Neural progenitor cell (in vitro differentiated cells): ENCODE results near the gene MTG2. TPM values are rescaled to one million over a fixed set of nuclear protein-coding genes. Genes with fewer than 3 reads are reported as not detected.

Experiments used
- DNase-seq: peaks from one replicate; pipeline ENCODE4 v3.0.0-alpha.2; 2016; ENCODE audit warnings: low spot score
- H2AFZ ChIP-seq: fragments of 200-600 bp; sonication (generic); replicated peaks from 2 replicates; pipeline ENCODE4 v1.6.1; 2016; ENCODE audit warnings: antibody characterized with exemption
- H3F3A ChIP-seq: fragments of 200-600 bp; sonication (generic); 2 replicates; pipeline ENCODE4 v1.6.1; 2016; ENCODE audit warnings: antibody characterized with exemption, low read depth
- H3K27ac ChIP-seq: fragments of 200-600 bp; sonication (generic); 2 replicates; pipeline ENCODE4 v1.5.1; 2016; ENCODE audit warnings: mild to moderate bottlenecking
- H3K27me3 ChIP-seq: fragments of 200-600 bp; sonication (generic); 2 replicates; pipeline ENCODE4 v1.6.1; 2016; ENCODE audit warnings: mild to moderate bottlenecking, moderate library complexity
- H3K36me3 ChIP-seq: fragments of 200-600 bp; sonication (generic); 2 replicates; pipeline ENCODE4 v1.5.1; 2016
- H3K4me1 ChIP-seq: fragments of 200-600 bp; sonication (generic); 2 replicates; pipeline ENCODE4 v1.6.1; 2016; ENCODE audit warnings: mixed run types
- H3K4me2 ChIP-seq: fragments of 200-600 bp; sonication (generic); 2 replicates; pipeline ENCODE4 v1.6.1; 2016
- H3K4me3 ChIP-seq: fragments of 200-600 bp; sonication (generic); 2 replicates; pipeline ENCODE4 v1.5.1; 2016
- H3K79me2 ChIP-seq: fragments of 200-600 bp; sonication (generic); 2 replicates; pipeline ENCODE4 v1.6.1; 2016; ENCODE audit warnings: low read depth
- H3K9ac ChIP-seq: fragments of 200-600 bp; sonication (generic); 2 replicates; pipeline ENCODE4 v1.6.1; 2016
- H3K9me3 ChIP-seq: fragments of 200-600 bp; sonication (generic); 2 replicates; pipeline ENCODE4 v1.5.1; 2016; ENCODE audit warnings: low read depth
- H4K20me1 ChIP-seq: fragments of 200-600 bp; sonication (generic); 2 replicates; pipeline ENCODE4 v1.6.1; 2016; ENCODE audit warnings: low read depth
- H3K27ac Mint-ChIP-seq: 3 replicates; pipeline ENCODE4 v1.8.0; 2021; ENCODE audit warnings: mixed read lengths
- H3K27me3 Mint-ChIP-seq: 2 replicates; pipeline ENCODE4 v1.8.0; 2022; ENCODE audit warnings: low read depth, mild to moderate bottlenecking, inconsistent platforms, moderate library complexity, mixed read lengths; ENCODE audit not compliant: insufficient read depth
- H3K36me3 Mint-ChIP-seq: 3 replicates; pipeline ENCODE4 v1.8.0; 2021; ENCODE audit warnings: mixed read lengths
- H3K4me1 Mint-ChIP-seq: 3 replicates; pipeline ENCODE4 v1.8.0; 2021; ENCODE audit warnings: mixed read lengths
- H3K4me3 Mint-ChIP-seq: 3 replicates; pipeline ENCODE4 v1.8.0; 2021; ENCODE audit warnings: mild to moderate bottlenecking, moderate library complexity, mixed read lengths
- H3K9me3 Mint-ChIP-seq: 3 replicates; pipeline ENCODE4 v1.8.0; 2020; ENCODE audit warnings: mixed read lengths
- CTCF ChIP-seq: fragments of 200-600 bp; sonication (generic); IDR thresholded peaks from 2 replicates; pipeline ENCODE4 v1.5.1; 2017; ENCODE audit warnings: antibody characterized with exemption, mild to moderate bottlenecking
- EZH2 ChIP-seq: fragments of 200-600 bp; sonication (generic); IDR thresholded peaks from 2 replicates; pipeline ENCODE4 v1.6.1; 2017; ENCODE audit warnings: antibody characterized with exemption, mild to moderate bottlenecking, moderate library complexity
- EZH2phosphoT487 ChIP-seq: fragments of 200-600 bp; sonication (generic); IDR thresholded peaks from 2 replicates; pipeline ENCODE4 v1.6.1; 2017; ENCODE audit warnings: antibody characterized with exemption
- total RNA-seq: library from RNA; depleted of rRNA; stranded (reverse); fragments of >200 nt; gene quantifications from 2 replicates; pipeline ENCODE4 v1.2.3, GENCODE V29; 2015; ENCODE audit warnings: low replicate concordance

MTG2 gene
- total RNA-seq, 1 donor from 2014 or later, result 16.2 TPM

DNA sequence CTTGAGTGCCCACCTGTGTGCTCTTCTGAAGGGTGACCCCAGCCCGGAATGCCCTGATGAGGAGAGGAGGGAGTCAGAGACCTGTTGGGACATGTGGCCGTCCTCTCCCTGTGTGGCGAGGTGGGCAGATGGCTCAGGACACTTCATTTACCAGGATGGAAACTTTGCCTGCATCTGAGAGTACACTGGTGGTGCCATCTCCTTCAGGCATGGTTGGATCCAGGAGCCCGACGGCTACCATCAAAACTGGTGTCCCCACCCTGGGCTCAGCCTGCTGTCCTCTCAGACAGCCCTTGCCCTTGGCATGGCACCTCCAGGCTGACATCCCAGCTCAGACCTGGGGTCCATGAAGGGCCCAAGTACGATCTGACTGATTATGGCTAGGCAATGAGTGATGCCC lies 48.5 kb downstream of the MTG2 start:
- Histone ChIP-seq H3K4me3 (no peak overlapping the region), H3K4me1 (peaks cover 9% of the 10 kb centered on the region), H3K27me3 (peaks cover 2% of the 10 kb centered on the region), H3K27ac (no peak overlapping the region), H3K9me3 (no peaks in the 10 kb centered on the region), H3K4me2 (no peak overlapping the region), H3F3A (peaks cover 8% of the 10 kb centered on the region), H3K36me3 (no peaks in the 10 kb centered on the region), H3K9ac (no peak overlapping the region), H2AFZ (no peak overlapping the region), H3K79me2 (no peaks in the 10 kb centered on the region), H4K20me1 (no peaks in the 10 kb centered on the region)
- Mint-ChIP-seq H3K27ac (no peak overlapping the region), H3K4me3 (no peak overlapping the region), H3K4me1 (peaks cover 21% of the 10 kb centered on the region), H3K9me3 (no peaks in the 10 kb centered on the region), H3K27me3 (peaks cover 4% of the 10 kb centered on the region), H3K36me3 (no peaks in the 10 kb centered on the region)
- TF ChIP-seq EZH2, result no peak
- no peak for TF ChIP-seq EZH2phosphoT487
- no peak for TF ChIP-seq CTCF
- DNase-seq, result no peak

GRCh38 chr20:62232194-62232593 lies 49.4 kb downstream of the MTG2 start:
- H3K9me3 ChIP-seq, result no peaks in the 10 kb centered on the region
- H3K4me3 ChIP-seq, result no peak overlapping the region
- Mint-ChIP-seq H3K9me3 (no peaks in the 10 kb centered on the region), H3K36me3 (no peaks in the 10 kb centered on the region), H3K27ac (no peak overlapping the region), H3K27me3 (peaks cover 4% of the 10 kb centered on the region), H3K4me1 (peaks cover 28% of the 10 kb centered on the region), H3K4me3 (no peak overlapping the region)
- H3K4me2 ChIP-seq, result no peak overlapping the region
- DNase-seq, result no peak
- H2AFZ ChIP-seq, result no peak overlapping the region
- H3K9ac ChIP-seq, result no peak overlapping the region
- no peaks in the 10 kb centered on the region for H3K36me3 ChIP-seq
- no peak overlapping the region for H3K27ac ChIP-seq
- H3F3A ChIP-seq, result peaks cover 13% of the 10 kb centered on the region
- H3K79me2 ChIP-seq, result no peaks in the 10 kb centered on the region
- no peak for TF ChIP-seq EZH2phosphoT487
- TF ChIP-seq EZH2, result no peak
- no peak for TF ChIP-seq CTCF
- H3K27me3 ChIP-seq, result no peaks in the 10 kb centered on the region
- no peaks in the 10 kb centered on the region for H4K20me1 ChIP-seq
- peaks cover 16% of the 10 kb centered on the region for H3K4me1 ChIP-seq

GRCh38 chr20:62232770-62233645 lies 50.2 kb downstream of the MTG2 start:
- peak overlapping the region; percentile 72 for H3K27ac Mint-ChIP-seq
- H3K4me3 Mint-ChIP-seq, result no peak overlapping the region
- no peaks in the 10 kb centered on the region for H3K9me3 Mint-ChIP-seq
- TF ChIP-seq EZH2, result no peak
- no peak for TF ChIP-seq CTCF
- TF ChIP-seq EZH2phosphoT487, result no peak
- no peak overlapping the region for H3K4me3 ChIP-seq
- H3K27me3 ChIP-seq, result no peaks in the 10 kb centered on the region
- no peaks in the 10 kb centered on the region for H3K36me3 ChIP-seq
- H3K4me2 ChIP-seq, result no peak overlapping the region
- DNase-seq, result no peak
- H3K36me3 Mint-ChIP-seq, result no peaks in the 10 kb centered on the region
- no peaks in the 10 kb centered on the region for H3K79me2 ChIP-seq
- H3K4me1 Mint-ChIP-seq, result peaks cover 36% of the 10 kb centered on the region
- no peaks in the 10 kb centered on the region for H3K9me3 ChIP-seq
- peaks cover 4% of the 10 kb centered on the region for H3K27me3 Mint-ChIP-seq
- H3K4me1 ChIP-seq, result peaks cover 20% of the 10 kb centered on the region
- no peaks in the 10 kb centered on the region for H4K20me1 ChIP-seq
- H3K27ac ChIP-seq, result no peak overlapping the region
- H3F3A ChIP-seq, result peaks cover 18% of the 10 kb centered on the region
- H3K9ac ChIP-seq, result no peak overlapping the region
- H2AFZ ChIP-seq, result no peak overlapping the region
